Bronchial epithelial cell (primary cell): ENCODE results near the gene PXYLP1. TPM values are rescaled to one million over a fixed set of nuclear protein-coding genes. Genes with fewer than 3 reads are reported as not detected.
"Not testable (repeated sequence)": the region's sequence is repeated elsewhere in the genome, so short reads cannot be mapped to it uniquely, and the experiment has no call there.

ENCODE experiments used
- DNase-seq: peaks from one replicate; pipeline ENCODE4 v3.0.0-alpha.2; 2010; ENCODE audit warnings: low read depth
- FAIRE-seq: peaks from 2 replicates; lab custom pipeline; 2011; peaks lifted over from hg19 to GRCh38; lab: Jason Lieb, UNC
- H3K27me3 ChIP-seq: 2 replicates; pipeline ENCODE4 v1.5.1; 2011; ENCODE audit warnings: low read length; ENCODE audit not compliant: control insufficient read depth, insufficient read depth
- H3K36me3 ChIP-seq: 2 replicates; pipeline ENCODE4 v1.5.1; 2011; ENCODE audit warnings: low read length; ENCODE audit not compliant: control insufficient read depth, insufficient read depth
- H3K4me3 ChIP-seq: 2 replicates; pipeline ENCODE4 v1.5.1; 2011; ENCODE audit warnings: mild to moderate bottlenecking, low read depth, low read length, control low read depth
- total RNA-seq: library from RNA; depleted of rRNA; stranded (reverse); fragments of >200 nt; gene quantifications from 2 replicates; pipeline ENCODE4 v1.2.1, GENCODE V29; 2014
- TF ChIP-seq, protein P1 (sequence below): IDR thresholded peaks from 2 replicates; pipeline ENCODE4 v1.5.1; 2011; ENCODE audit warnings: mild to moderate bottlenecking, moderate library complexity, low read length, control low read depth, inconsistent platforms; ENCODE audit not compliant: insufficient read depth, severe bottlenecking

The PXYLP1 gene
- total RNA-seq, 1 donor from 2014 or later = 9.0 TPM

DNA sequence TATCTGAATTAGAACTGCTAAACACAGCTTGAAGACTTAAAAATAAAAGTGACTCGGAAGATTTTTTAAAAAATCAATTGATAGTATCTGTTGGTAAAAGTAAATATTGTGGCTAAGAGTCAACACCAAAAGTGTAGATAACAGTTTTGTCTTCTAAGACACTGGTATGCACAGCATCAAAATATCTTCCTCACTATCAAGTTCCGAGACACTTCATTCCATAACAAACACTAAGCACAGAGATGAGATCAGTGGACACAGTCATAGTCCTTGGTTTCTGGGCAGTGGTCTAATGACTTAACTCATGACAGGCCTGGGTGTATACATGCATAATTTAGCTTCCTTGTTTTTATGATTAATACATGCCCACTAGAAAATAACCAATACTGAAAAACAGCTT lies 63.2 kb downstream of the PXYLP1 start:
- DNase-seq = peak; percentile 92
- Histone ChIP-seq H3K27me3 (no peaks in the 10 kb centered on the region), H3K36me3 (no peaks in the 10 kb centered on the region), H3K4me3 (no peak overlapping the region)
- TF ChIP-seq, protein P1, sequence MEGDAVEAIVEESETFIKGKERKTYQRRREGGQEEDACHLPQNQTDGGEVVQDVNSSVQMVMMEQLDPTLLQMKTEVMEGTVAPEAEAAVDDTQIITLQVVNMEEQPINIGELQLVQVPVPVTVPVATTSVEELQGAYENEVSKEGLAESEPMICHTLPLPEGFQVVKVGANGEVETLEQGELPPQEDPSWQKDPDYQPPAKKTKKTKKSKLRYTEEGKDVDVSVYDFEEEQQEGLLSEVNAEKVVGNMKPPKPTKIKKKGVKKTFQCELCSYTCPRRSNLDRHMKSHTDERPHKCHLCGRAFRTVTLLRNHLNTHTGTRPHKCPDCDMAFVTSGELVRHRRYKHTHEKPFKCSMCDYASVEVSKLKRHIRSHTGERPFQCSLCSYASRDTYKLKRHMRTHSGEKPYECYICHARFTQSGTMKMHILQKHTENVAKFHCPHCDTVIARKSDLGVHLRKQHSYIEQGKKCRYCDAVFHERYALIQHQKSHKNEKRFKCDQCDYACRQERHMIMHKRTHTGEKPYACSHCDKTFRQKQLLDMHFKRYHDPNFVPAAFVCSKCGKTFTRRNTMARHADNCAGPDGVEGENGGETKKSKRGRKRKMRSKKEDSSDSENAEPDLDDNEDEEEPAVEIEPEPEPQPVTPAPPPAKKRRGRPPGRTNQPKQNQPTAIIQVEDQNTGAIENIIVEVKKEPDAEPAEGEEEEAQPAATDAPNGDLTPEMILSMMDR = no peak
- no peak for FAIRE-seq

DNA sequence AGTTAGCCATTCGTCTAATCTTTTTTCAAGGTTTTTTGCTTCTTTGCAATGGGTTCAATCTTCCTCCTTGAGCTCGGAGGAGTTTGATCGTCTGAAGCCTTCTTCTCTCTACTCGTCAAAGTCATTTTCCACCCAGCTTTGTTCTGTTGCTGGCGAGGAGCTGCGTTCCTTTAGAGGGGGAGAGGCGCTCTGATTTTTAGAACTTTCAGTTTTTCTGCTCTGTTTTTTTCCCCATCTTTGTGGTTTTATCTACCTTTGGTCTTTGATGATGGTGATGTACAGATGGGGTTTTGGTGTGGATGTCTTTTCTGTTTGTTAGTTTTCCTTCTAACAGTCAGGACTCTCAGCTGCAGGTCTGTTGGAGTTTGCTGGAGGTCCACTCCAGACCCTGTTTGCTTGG lies 68.8 kb downstream of the PXYLP1 start:
- not testable (repeated sequence) for DNase-seq, H3K4me3 ChIP-seq, FAIRE-seq

DNA sequence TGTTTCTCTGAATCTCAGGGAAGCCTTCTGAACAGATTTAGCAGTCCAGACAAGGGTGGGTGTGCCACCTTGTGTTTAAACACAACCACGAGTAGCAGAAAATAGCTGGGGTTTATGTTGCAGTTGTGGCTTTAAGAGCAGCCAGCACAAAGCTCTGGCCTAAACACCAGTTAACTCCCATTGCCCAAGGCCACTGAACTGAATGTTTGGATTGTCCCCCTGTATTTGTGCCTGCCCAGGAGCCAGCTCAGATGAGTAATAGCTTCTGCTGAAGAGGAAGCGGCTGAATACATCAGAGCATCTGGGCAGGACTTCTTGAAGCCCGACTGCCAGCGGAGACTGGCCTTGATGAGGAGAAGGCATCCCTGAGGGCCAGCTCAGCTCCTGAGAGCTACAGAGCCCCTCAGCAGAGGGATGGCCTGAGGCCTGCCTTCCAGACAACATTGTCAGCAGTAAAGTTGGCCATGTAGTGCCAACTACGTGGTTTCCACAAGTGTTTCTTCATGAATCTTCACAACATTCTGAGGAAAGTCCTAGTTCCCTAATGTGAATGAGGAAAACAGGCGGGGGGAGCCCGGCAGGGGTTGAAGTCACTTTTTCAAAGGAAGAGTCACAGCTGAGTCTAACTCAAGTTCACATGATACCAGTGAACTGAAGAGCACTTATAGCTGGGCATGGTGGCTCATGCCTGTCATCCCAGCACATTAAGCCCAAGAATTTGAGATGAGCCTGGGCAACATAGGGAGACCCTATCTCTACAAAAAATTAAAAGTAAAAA lies 70.9 kb downstream of the PXYLP1 start:
- Histone ChIP-seq H3K4me3 (no peak overlapping the region), H3K27me3 (no peaks in the 10 kb centered on the region), H3K36me3 (no peaks in the 10 kb centered on the region)
- DNase-seq (peak; percentile 35), FAIRE-seq (no peak)
- TF ChIP-seq, protein P1 = no peak

More for the DNA sequence above, 68.8 kb downstream of the PXYLP1 start:
- H3K36me3 ChIP-seq, H3K27me3 ChIP-seq: not testable (repeated sequence)

DNA sequence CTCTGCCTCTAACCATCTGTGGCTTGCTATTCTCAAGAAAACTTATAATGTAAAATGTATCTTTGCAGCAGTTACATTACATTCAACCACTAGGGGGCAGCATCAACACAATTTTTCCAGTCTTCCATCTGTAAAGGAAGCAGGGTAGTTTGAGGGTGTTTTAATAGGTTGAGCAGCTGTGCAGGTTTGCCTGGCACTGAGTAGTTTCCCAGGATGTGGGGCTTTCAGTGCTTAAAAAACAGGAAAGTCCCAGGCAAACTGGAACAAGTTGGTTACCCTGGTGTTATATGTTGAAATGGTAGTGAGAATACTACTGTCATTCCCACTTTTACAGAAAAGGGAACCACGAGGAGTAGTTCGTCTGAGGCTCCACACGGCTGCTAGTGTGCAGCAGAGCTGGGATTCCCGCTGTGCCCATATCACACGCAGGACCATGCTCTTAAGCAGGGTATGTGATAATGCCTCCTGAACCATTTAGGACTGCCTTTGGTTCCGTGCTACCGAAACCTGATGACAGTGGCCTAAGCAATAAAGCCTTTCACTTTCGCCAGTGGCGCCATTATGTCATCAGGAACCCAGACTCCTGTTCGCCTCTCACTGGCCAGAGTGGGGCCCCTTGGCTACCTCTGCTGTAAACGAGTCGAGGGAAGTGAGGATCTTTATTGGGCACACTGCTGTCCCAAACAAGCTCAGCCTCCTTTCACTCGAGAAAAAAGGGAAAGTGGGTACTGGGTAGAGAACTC lies 72.0 kb downstream of the PXYLP1 start:
- Histone ChIP-seq H3K36me3 (no peaks in the 10 kb centered on the region), H3K4me3 (no peak overlapping the region), H3K27me3 (no peaks in the 10 kb centered on the region)
- TF ChIP-seq, protein P1 = peak; percentile 45
- FAIRE-seq = no peak
- DNase-seq = peak; percentile 74

DNA sequence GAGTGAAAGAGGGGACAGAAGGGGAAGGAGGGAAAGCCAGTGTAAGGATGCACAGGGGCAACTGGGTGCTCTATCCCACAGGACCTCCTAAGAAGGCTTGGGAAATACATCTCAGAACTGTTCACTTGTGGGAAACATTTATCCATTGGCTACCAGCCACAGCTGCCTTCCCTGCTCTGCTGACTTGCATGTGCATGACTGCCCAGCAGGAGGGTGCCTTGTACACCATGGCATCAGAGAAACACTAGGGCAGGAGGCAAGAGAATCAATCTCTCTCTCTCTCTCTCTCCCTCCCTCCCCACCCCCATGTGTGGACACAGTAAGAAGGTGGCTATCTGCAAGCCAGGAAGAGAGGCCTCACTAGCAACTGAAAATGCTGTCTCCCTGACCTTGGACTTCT lies 73.8 kb downstream of the PXYLP1 start:
- H3K36me3 ChIP-seq = no peaks in the 10 kb centered on the region
- TF ChIP-seq, protein P1 = peak; percentile 32
- FAIRE-seq (no peak), DNase-seq (no peak)
- H3K4me3 ChIP-seq = no peak overlapping the region
- no peaks in the 10 kb centered on the region for H3K27me3 ChIP-seq

DNA sequence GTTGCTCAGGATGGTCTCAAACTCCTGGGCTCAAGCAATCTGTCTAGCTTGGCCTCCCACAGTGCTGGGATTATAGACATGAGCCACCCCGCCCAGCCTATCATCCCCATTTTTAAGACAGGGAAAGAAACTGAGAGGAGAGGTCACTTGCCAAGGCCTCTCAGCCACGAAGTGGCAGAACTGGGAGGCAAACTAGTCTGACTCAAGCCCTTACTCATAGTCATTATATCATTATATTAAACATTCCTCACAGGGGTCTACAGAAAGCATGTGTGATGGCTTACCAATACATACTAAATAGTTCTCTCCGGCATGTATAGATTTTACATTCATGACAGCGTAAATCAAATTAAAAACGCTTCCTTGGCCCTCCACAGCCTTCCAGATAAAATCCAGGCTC lies 74.7 kb downstream of the PXYLP1 start:
- no peak for FAIRE-seq
- TF ChIP-seq, protein P1 = no peak
- Histone ChIP-seq H3K4me3 (no peak overlapping the region), H3K36me3 (no peaks in the 10 kb centered on the region), H3K27me3 (no peaks in the 10 kb centered on the region)
- DNase-seq = no peak
